NCI-H2029 treated with DMSO at 0.1 percent for 48 hours (cell line): ENCODE data around the gene MALT1.
A peak's percentile ranks its signal among the peaks of the same experiment; 100 is the strongest.
"Not testable (repeated sequence)": the region's sequence is repeated elsewhere in the genome, so short reads cannot be mapped to it uniquely, and the experiment has no call there.

Source experiments
- DNase-seq: peaks from one replicate; lab custom pipeline; 2025; lab: John Stamatoyannopoulos, UW

MALT1 gene

DNA sequence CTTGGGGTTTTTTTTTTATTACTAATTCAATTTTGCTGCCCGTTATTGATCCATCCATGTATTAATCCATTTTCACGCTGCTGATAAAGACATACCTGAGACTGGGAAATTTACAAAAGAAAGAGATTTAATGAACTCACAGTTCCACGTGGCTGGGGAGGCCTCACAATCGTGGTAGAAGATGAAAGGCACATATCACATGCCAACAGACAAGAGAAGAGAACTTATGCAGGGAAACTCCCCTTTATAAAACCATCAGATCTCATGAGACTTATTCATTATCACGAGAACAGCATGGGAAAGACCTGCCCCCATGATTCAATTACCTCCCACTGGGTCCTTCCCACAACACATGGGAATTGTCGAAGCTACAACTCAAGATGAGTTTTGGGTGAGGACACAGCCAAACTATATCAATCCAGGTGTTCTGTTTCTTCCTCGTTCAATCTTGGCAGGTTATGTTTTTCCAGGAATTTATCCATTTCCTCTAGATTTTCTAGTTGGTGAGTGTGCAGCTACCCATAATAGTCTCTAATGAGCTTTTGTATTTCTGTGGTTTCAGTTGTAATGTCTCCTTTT is 18.0 kb upstream of the MALT1 start:
- not testable (repeated sequence) for DNase-seq

DNA sequence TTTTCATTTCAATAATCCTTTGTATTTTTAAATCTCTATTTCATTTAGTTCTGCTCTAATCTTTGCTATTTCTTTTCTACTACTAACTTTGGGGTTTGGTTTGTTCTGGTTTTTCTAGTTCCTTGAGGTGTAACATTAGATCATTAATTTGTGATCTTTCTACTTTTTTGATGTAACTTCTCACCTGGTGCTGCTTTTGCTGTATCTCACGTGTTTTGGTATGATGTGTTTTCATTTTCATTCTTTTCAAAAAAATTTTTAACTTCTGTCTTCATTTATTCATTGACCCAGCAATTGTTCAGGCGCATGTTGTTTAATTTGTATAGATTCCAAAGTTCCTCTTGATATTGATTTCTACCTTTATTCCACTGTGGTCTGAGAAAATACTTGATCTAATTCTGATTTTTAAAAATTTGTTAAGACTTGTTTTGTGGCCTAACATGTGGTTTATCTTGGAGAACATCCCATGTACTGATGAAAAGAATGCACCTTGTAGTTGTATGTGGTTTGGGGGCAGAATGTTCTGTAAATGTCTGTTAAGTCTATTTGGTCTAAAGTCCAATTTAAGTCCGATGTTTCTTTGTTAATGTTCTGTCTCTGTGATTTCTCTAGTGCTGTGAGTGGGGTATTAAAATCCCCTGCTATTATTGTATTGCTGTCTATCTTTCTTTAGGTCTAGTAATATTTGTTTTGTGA is 17.3 kb upstream of the MALT1 start:
- DNase-seq, result no peak

DNA sequence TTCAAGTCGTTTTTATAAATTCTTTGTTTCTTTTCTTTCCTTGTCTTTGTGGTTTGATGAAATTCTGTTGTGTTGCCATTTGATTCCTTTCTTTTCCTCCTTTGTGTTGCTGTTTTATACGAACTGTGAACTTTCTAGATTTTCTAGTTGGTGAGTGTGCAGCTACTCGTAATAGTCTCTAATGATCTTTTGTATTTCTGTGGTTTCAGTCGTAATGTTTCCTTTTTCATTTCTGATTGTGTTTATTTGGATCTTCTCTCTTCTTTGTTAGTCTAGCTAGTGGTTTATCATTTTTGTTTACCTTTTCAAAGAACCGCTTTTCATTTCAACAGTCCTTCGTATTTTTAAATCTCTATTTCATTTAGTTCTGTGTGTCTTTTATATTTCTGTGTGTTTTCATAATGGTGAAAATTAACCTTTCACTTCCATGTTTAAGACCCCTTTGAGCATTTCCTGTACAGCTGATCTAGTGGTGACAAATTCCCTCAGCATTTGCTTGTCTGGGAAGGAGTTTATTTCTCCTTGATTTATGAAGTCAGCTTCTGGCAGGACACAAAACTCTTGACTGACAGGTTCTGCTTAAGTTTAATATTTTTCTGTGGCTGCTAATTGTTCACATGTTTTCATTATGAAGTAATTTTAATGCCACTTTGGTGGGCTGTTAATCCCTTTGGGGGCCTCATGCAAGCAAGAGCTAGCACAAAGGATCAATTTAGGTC is 16.2 kb upstream of the MALT1 start:
- no peak for DNase-seq

DNA sequence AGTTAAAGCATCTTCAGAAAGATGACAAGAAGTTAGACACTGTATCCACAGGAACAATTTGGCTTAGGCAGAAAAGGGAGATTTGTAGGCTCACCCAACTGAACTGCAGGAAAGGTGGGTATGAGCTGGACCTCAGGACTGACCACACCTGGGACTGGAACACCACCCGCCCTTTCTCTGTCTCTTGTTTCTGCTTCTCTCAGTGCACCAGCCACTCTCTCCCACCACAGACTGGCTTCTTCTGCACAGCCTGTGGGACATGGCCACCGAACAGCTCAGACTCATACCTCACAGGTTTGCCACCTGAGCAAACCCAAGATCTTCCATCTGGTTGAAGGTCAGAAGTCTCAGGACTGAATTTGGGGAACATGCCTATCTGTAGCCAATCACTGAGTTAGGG is 14.2 kb upstream of the MALT1 start:
- DNase-seq, result no peak

DNA sequence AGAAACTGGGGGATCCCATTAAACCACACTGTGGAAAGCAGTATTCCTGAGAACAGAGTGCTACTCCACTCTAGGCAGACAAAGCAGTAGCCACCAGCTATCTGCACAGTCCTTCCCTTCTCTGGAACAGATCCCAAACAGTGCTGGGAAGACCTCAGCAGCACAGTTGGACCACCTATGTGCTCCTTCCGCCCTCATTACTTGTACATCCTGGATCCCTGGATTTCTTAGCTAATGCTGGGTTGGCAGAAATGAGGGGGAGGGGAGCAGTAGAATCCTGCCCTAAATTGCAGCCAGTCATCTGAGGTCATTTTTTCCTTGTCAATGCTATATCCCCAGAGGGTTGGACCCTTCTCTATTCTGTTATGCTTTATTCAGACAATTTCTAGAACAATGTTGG is 13.8 kb upstream of the MALT1 start:
- no peak for DNase-seq

DNA sequence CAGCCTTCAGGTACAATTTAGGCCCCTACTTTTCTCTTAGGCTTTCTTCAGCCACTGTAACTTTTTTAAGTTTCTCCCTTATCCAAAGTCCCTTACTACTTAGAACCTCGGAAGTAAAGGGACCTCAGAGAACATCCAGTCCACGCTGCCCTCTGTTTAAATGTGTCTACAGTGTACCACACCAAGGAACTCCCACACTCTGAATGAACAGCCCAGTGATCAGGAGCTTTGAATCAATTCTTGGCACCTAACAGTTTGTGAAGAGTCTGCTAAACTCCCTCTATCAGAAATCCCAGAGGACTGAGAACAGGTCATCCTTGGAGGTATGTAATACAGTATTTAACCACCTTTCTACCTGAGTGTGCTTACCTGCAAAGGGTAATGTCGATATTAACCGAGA is 11.6 kb upstream of the MALT1 start:
- no peak for DNase-seq

DNA sequence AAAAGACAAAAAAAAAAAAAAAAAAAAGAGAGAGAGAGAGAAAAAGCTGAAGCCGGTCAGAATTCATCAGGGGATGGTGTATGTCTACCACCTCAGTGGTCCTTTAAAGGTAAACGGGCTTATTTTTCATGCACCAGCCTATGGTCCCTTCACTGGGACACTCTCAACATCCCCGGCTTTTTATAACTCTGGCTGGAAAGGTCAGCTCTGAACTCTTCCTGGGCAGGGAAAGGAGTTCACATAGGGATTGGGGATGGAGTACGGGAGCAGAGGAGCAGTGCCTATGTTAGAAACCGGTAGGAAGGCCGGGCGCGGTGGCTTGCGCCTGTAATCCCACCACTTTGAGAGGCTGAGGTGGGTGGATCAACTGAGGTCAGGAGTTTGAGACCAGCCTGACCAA is 10.3 kb upstream of the MALT1 start:
- no peak for DNase-seq

DNA sequence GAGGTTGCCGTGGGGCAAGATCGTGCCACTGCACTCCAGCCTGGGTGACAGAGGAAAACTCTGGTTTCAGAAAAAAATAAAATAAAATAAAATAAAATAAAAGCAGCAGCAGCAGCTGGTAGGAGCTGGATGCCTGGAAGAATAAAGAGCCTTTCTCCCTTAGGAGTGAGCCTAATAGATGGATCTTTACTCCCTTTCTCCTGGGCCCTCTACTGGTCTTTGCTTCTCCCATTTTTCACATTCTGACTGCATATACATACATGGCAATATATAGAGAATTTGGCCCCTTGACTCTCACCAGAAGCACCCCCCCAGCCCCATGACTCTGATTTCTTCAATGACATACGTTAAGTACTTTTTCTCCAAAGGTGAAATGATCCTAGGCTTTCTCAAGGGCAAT is 9.8 kb upstream of the MALT1 start:
- DNase-seq, result no peak

DNA sequence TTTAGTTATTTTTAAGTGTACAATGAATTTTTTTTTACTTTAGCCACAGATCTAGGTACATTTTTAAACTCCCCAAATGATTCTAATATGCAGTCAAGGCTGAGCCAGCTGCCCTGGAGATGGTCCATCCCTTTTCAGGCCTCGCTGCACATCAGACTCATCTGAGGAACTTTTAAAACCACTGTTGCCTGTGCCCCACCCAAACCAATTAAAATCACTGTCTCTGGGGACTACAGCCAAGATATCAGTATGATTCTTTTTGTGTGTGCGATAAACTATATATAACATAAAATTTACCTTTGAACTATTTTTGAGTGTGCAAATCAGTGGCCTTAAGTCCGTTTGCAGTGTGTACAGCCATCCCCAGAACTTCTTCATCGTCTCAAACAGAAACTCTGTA is 9.1 kb upstream of the MALT1 start:
- no peak for DNase-seq

DNA sequence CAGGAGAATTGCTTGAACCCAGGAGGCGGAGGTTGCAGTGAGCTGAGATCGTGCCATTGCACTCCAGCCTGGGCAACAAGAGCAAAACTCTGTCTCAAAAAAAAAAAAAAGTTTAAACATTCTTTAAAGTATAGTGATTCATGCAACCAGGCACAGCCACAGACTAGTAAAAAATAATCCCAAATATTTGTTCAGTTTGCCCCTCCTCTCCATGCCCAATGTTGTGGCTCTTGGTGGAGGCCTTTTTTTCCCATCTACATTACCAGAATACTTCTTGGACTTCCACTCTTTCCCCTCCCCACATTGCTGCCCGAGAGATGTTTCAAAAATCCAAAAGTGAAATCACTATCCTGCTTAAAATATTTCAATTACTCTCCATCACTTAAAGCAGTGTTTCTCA is 5.1 kb upstream of the MALT1 start:
- no peak for DNase-seq

DNA sequence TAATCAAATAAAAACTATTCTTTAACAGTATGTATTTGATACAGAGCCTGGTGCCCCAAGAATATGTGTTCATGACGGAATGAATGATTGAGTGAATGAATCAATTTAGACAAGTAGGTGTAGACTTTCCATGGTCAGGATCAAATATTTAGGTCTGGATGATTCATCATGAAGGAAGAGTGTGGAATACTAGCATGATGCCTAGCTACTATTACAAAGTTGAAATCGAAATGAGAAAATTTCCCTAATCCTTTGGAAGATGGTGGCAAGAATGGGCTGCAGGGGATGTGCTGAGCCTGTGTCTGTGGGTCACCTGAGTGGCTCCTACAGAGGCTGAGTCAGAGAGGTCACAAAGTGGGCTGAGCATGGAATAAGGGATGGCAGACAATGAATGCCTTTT is 3.1 kb upstream of the MALT1 start:
- DNase-seq, result no peak

DNA sequence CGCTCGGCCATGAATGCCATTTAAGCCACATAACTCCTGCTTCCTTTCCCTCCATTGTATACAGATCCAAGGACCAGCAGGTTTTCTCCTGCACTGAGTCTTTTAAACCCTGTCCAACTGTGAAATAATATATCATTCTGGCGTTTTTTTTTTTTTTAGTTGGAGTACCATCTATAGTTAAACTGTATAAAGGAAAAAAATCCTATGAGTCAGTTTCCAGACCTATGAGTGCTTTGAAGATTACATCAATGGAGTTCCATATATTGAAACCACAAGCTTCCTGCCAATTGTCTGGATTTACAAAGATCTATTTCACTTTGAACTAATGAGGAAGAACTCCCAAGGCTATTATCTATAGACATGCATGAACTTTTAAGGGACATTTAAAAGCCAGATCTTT is 2.4 kb upstream of the MALT1 start:
- no peak for DNase-seq

DNA sequence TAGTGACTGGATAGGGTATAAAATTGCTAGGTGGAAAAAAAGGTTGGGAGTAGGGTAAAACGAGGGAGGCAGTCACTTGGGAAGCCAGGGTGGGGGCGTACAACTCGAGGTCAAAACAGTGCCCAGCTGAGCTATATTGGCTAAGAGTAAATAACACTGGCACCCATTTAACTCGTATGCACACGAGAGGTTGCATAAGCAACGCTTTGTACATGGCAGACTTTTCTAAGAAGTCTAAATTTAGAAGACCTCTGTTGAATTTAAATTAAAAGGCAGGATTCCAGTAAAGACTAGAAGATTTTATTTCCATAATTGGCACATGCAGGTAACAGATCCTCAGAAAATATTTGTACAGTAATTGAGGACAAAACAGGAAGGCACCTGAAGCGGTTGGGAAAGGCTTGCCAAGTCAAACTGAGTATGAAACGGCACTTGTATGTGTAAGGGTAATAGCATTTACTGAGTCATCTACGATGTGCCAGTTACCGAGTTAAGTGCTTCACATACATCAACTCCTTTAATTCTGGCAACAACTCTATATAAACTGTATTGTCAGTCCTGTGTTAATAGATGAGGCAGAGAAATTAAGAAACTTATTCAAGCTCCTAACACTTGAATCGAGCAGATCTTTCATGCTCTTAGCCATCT is 1.4 kb upstream of the MALT1 start:
- peak; percentile 94 for DNase-seq

DNA sequence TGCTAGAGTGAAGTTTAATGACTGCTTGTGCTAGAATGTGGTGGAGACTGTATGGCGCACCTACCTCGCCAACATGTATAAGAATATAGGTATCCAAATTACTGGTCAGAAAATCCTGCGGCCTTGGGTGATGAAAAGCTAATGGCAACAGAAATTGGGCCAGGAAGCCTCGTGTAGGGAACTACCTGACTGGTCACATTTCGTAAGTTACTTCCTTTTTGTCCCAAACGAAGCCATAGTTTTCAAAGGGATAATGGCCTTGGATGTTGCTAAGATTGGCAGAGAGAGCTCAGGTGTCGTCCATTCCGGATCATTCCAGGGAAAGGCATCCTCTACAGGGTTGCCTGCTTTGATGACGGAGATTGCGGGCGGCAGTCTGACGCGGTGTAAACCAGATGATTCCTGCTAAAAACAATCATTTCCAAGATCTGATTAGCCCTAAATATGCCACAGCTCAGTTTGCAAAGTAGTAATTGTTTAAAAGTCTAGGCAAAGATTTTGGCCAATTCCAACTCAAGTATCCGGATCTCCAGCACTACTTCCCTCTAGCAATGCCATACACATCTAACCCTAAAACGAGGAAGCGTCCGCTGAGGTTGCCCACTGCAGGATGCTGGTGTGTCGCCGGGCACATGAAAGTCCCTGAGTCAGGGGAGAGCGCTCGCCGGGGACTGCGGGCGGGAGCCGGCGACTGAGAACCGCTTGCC is 708 bp upstream of the MALT1 start:
- DNase-seq, result peak; percentile 47

DNA sequence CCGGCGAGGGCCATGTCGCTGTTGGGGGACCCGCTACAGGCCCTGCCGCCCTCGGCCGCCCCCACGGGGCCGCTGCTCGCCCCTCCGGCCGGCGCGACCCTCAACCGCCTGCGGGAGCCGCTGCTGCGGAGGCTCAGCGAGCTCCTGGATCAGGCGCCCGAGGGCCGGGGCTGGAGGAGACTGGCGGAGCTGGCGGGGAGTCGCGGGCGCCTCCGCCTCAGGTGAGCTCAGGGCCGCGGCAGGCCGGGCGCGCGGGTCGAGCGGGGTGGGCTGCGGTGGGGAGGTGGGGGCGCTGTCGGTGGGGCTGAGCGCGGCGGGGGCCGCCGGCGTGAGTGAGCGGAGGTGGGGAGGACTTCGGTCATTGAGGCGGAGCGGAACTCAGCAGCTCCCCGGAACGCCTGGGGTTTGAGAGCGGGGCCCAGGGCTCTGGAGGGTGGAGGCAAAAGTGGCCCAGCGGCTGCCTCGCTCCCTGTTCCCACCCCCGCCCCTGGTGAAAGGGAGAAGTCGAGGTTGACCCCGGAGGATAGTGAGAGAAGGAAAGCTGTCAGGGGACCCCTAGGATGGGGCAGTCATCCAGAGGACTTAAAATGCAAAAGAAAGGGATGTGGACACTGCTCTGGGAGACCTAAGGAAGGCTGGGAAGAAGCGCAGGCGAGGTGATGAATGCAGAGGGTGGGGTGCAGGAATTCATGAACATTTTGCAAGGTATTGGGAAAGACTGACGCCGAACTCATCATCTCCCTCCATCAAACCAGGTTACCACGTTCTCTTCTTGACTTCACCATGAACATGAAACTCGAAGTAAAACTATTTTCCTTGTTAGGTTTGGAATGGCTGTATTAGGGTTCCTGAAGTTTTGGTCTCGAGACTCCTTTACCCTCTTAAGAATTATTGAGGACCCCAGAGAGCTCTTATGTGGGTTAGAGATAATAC is 633 bp downstream of the MALT1 start:
- DNase-seq, result no peak

DNA sequence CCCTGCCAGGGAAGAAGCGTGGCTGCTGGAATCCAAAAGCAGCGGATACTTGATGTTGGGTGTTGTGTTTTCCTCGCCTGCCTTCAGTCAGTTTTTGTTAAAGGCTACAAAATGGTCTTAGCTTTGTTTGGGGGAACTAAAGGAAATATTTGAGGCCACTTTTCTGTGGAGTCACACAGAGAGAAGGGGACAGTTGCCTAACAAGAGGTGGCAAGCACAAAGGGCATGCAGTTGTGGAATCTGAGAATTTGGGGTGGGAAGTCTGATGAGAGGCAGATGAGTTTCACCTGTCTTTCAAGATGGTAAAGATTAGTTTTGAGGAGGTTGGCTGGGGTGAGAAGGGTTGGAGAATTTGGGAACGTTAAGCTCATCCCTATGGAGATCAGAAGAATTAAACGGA is 2.9 kb downstream of the MALT1 start:
- no peak for DNase-seq

DNA sequence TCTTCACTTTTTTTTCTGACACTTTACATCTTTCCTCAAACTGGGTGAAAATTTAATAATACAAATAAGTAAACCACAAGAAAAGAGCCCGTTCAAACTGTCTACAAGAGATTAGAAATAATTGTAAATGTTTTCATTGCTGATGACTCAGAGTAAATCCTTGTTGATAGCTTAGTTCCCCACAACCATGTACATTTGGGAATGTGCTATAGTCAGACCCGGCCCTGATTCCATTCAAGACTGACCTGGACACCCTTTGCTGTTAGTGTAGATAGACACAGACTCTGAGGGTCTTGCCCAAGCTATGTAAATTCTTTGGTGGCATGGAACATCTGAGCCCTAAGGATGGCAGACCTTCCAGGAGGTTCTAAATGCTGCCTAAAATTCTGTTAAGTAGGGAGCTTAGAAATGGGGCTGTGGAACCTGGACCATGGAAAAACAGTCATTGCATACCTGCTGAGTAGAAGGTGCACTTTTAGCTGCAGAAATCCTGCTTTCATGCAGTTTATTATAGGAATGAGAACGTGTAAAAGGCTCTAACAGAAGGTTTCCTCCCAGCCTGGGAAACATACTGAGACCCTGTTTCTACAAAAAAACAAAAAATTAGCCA is 3.7 kb downstream of the MALT1 start:
- DNase-seq, result no peak

DNA sequence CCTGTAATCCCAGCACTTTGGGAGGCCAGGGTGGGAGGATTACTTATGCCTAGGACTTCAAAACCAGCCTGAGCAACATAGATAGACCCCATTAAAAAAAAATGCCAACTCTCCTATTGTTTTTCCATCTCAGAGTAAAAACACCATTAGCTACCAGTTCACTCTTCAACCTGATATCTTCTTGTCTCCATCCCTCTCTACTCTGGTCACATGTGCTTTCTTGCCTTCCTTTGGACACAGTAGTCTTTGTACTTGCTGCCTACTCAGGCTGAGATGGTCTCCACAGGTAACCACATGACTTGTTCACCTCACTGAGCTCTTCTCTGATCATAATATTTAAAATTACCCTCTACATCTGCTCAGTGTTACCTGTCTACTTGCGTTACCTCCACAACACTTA is 5.0 kb downstream of the MALT1 start:
- no peak for DNase-seq

DNA sequence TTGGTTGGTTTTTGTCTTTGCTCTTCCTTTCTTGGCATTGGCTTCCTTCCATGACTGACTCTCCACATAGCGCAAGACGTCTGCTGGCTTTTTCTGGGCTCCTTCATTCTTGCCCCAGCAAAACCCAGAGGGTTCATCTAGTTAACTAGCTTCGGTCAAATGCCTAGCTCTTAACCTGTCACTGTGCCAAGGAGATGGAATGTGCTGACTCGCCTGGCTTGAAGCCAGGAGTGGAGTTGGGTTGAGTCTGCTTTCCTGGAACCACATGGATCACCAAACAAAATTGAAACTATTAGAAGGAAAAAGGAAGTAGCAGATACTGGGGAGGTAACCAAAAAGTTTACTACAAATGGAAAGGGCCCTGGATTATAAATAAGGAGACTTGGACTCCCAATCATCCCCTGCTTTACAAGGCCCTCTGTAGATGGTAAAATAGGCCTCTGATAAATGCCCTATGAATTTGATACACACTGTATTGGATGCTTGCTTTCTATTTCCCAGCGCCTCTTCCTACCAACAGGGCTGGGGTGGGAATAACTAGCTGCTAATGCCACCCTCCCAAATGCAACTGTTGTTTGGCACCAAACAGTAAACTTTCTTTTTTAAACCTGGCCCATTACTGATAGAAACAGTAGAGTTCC is 11.3 kb downstream of the MALT1 start:
- peak; percentile 38 for DNase-seq

DNA sequence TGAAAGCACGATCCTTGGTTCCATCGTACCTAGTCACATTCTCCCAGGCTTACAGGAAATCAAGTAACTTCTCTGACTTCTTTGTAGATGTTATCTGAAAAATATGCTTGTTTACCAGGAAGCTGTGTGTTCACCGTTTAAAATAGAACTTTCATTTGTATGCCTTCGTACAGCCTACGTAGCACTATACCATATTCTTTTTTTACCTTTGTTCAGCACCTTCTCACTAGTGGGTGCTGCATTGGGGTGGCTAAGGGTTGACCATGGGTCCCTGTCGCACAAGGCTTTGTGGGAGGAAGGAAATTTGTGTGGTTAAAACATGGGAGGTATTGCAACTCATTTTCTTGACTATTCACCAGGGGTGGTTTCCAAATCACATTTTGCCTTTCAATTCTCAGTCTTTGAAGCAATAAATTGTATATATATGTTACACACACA is 16.6 kb downstream of the MALT1 start:
- no peak for DNase-seq
